Measurements from ENCODE around the gene SCNN1G. TPM values are rescaled to one million over a fixed set of nuclear protein-coding genes. Genes with fewer than 3 reads are reported as not detected.

Gene SCNN1G
- total RNA-seq, 4 donors from 2014 or later, result 0.20 TPM; not detected in 3

DNA sequence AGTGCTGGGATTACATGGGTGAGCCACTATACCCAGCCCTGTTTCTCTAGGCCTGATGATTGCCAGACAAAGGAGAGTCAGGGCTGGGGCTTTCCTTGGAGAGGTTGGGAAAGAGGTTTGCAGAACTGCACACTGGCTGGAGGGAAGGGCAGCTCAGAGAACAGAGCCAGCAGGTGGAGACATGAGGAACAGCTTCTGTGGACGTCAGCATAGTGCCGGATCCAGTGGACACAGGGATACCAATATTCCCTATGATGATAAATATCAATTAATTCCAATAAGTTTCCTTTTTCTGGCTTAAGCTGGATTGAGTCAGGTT, 76.3 kb downstream of the SCNN1G start:
- Histone ChIP-seq H3K4me1 (no peaks in the 10 kb centered on the region), H3K9me3 (peaks cover 0 to 7% (median 0%) of the 10 kb centered on the region in 4 donors), H3K4me3 (no peak overlapping the region), H3K36me3 (no peaks in the 10 kb centered on the region), H3K27me3 (no peaks in the 10 kb centered on the region), H3K27ac (no peak overlapping the region)
- no peak for TF ChIP-seq CTCF (IDR thresholded peaks at IDR 0.05)
- TF ChIP-seq EP300 (IDR thresholded peaks at IDR 0.05), result no peak
- no peak for TF ChIP-seq POLR2A (IDR thresholded peaks at IDR 0.05)
- DNase-seq (ENCODE audit: low spot score in 2 of 2), result no peak
- WGBS, 2 donors, result 56 to 68% methylated on average over 2 of the region's 2 CpGs

Other genes starting within 250 kb of the SCNN1G start
- 10 to 100 TPM in 3 of 4 donors, 1 to 10 TPM in 1; 9.2 to 14.6 (median 12.4) TPM for gene USP31, start 33.3 kb upstream of the SCNN1G start, total RNA-seq
- 1 to 10 TPM in 3 of 4 donors, under 1 TPM in 1; 0.66 to 2.7 (median 2.2) TPM for gene SCNN1B, start 119.6 kb downstream of the SCNN1G start, total RNA-seq

Measured in tibial nerve (tissue), 4 donors.